22Rv1 (cell line): ENCODE data around the gene BAIAP2L1.
"Not testable (repeated sequence)": the region's sequence is repeated elsewhere in the genome, so short reads cannot be mapped to it uniquely, and the experiment has no call there.

Experiments used
- H3K27ac ChIP-seq: fragments of 450-650 bp; 2 replicates; pipeline ENCODE4 v1.5.1; 2017
- ZFX ChIP-seq: fragments of 450-650 bp; IDR thresholded peaks from 2 replicates; pipeline ENCODE4 v1.6.1; 2017; ENCODE audit warnings: antibody characterized with exemption, borderline replicate concordance
- TF ChIP-seq, protein P1 (sequence below): fragments of 450-650 bp; IDR thresholded peaks from 2 replicates; pipeline ENCODE4 v1.5.1; 2017; ENCODE audit warnings: mild to moderate bottlenecking

BAIAP2L1 gene

GRCh38 chr7:98409843-98410242 is 9.0 kb upstream of the BAIAP2L1 start:
- no peak overlapping the region for H3K27ac ChIP-seq
- TF ChIP-seq ZFX: no peak
- TF ChIP-seq, protein P1, sequence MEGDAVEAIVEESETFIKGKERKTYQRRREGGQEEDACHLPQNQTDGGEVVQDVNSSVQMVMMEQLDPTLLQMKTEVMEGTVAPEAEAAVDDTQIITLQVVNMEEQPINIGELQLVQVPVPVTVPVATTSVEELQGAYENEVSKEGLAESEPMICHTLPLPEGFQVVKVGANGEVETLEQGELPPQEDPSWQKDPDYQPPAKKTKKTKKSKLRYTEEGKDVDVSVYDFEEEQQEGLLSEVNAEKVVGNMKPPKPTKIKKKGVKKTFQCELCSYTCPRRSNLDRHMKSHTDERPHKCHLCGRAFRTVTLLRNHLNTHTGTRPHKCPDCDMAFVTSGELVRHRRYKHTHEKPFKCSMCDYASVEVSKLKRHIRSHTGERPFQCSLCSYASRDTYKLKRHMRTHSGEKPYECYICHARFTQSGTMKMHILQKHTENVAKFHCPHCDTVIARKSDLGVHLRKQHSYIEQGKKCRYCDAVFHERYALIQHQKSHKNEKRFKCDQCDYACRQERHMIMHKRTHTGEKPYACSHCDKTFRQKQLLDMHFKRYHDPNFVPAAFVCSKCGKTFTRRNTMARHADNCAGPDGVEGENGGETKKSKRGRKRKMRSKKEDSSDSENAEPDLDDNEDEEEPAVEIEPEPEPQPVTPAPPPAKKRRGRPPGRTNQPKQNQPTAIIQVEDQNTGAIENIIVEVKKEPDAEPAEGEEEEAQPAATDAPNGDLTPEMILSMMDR: no peak

DNA sequence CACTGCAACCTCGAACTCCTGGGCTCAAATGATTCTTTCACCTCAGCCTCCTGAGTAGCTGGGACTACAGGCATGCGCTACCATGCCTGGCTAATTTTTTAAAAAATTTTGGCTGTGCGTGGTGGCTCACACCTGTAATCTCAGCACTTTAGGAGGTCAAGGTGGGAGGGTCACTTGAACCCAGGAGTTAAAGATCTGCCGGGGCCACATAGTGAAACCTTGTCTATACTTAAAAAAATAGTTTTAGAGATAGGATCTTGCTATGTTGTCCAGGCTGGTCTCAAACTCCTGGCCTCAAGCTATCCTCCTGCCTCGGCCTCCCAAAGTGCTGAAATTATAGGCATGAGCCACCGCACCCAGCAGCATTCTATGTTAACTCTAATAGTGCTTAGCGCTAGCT is 7.3 kb upstream of the BAIAP2L1 start:
- not testable (repeated sequence) for H3K27ac ChIP-seq

- H3K27ac ChIP-seq: no peak overlapping the region
- TF ChIP-seq ZFX: no peak
- TF ChIP-seq, protein P1: no peak
These were observed 5.9 kb upstream of the BAIAP2L1 start for GRCh38 chr7:98406827-98407226.

DNA sequence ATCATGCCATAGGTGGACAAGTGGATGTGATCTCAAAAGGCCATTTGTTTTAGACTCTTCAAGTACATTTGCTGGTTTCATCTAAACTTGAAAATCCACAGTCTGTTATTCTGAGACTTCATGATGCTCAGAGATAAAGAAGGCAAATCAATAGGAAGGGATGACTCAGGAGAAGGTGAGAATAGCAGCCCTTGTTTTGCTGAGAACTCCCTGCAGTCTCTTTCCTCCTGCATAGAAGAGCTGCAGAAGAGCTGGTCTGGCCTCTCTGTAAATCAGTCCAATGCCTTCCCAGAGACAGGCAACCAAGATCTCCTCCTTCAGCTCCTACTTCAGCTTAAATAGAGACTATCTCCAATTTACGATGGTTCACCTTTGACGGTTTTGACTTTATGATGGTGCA is 4.0 kb upstream of the BAIAP2L1 start:
- no peak overlapping the region for H3K27ac ChIP-seq
- TF ChIP-seq ZFX: no peak
- TF ChIP-seq, protein P1: no peak

DNA sequence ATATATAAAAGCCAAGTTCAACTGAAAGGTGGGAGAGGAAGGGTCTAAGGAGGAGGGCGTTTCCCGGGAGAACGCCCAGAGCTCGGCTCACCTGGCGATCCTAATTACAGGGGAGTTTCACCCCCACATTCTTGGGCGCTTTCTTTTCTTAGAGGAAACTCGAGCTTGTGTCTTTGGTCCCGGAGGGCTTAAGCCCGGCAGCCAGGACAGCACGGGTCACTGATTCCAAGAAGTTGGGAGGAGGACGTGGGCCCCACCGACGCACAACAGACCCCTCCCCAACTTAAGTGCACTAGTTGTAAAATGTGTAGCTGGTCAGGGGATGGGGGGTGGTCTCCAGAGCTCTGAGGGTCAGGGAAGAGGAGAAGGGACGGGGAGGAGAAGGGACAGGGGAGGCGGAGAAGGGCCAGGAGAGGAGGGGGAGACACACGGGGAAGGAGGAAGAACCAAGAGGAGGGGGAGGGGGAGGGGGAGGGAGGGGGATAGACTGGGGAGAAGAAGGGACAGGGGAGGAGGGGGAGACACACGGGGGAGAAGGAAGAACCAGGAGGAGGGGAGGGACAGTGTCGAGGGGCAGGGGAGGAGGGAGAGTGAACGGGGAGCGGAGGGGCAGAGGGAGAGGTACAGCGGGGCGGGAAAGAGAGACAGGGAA is 874 bp downstream of the BAIAP2L1 start:
- no peak for TF ChIP-seq ZFX
- TF ChIP-seq, protein P1: no peak
- peak overlapping the region; percentile 75 for H3K27ac ChIP-seq

GRCh38 chr7:98399462-98399861 is 1.4 kb downstream of the BAIAP2L1 start:
- peak overlapping the region; percentile 1; the same call in 1 of the 2 replicates for H3K27ac ChIP-seq
- TF ChIP-seq, protein P1: no peak
- no peak for TF ChIP-seq ZFX

DNA sequence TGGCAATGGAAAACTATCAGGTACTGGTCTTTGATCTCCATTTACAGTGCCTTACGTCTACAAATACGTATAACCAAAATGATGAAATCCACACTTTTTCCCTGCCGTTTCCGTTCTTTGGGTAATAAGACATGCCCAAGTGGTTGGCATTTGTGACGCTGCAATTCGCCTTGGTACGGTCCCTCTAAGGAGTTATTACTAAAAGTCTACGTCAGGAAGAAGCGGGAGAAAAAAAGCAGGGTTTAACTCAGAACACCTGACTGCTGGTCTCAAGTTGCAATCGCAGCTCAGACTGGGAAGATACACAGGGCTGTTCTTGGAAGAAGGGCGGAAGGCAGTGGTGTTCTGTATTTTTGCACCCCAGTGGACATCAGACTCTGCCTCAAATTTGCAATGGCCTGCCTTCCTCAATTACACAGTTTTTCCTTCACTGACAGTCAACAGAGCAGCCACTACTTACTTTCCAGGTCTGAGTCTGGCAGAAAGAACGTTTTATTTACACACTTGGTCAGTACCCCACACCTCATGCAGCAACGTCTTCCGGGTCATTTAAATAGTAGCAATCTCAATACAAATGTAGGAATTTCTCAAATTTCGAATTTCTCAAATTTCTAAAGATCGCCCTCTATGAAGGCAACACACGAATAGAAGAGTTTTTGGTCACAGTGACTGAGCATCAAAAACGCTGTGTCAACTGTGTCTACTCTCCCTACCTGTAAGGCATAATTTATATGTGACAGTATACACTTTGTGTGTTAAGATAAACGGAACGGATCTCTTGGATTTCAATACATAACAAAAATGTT is 2.1 kb downstream of the BAIAP2L1 start:
- TF ChIP-seq, protein P1: no peak
- TF ChIP-seq ZFX: no peak
- peak overlapping the region; percentile 1; the same call in 1 of the 2 replicates for H3K27ac ChIP-seq
